COLO668 (cell line): ENCODE data around the gene SH2D3A.

Experiments
- DNase-seq: peaks from one replicate; lab custom pipeline; 2025; ENCODE audit not compliant: unreplicated experiment; lab: John Stamatoyannopoulos, UW

The SH2D3A gene

DNA sequence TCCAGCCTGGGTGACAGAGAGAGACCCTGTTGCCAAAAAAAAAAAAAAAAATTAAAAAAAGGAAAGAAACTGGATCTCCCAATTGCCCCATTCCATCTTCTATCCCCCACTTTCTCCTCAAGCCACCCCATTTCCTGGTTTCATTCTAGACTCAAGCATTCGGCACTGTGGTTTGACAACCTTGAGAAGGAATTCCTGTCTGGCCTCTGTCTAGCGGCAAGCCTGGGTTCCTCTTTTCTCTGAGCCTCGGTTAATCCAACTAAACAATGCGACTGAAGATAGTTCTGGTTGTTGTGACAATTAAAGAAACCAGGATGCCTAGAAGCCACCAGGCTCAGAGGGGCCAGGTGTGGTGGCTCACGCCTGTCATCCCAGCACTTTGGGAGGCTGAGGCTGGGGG, 43.5 kb downstream of the SH2D3A start:
- no peak for DNase-seq

DNA sequence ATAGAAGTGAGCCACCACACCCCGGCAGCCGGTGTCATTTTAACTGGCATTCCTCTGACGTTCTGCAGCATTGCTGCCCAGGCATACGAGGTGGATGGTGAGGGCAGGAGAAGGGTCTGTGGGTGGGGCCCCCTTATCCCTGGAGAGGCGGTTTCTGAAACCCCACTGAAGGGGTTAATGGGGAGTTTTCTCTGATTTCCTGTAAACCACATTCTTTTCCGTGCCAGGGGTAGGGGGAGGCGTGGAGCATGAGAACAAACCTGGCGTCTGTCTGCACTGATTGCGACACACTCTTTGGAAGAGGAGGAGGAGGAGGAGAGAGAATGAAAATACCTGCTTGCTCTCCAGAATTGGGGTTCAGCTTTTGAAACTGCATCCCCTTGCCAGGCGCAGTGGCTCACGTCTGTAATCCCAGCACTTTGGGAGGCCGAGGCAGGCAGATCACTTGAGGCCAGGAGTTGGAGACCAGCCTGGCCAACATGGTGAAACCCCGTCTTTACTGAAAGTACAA, 44.1 kb downstream of the SH2D3A start:
- no peak for DNase-seq

DNA sequence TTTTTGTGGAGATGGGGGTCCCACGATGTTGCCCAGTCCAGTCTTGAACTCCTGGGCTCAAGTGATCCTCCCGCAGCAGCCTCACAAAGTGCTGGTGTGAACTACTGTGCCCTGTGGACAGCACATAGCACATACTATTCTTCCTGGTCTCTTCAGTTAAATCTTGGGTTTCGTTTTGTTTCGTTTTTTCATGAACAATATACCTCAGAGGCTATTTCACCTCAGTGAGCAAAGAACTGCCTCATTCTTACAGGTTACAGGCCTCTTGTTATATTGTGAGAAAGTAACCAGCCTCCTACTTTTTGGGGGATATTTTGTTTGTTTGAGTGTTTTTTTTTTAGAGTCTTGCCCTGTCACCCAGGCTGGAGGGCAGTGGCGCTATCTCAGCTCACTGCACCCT, 45.5 kb downstream of the SH2D3A start:
- no peak for DNase-seq

DNA sequence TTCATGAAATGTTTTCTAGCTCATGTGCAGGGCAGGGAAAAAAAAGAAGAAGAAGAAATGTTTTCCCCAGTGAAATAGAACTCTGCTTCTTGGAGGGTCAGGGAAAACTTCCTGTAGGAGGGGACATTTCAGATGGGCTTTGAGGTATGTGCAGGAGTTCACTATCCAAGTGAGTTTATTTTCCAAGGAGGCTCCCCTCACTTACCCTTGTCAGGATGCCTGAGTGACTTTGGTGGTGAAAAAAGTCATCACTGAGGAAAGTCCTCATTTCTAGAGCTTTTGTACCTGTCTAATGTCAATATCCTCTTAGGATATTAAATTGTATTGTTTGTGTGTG, 46.1 kb downstream of the SH2D3A start:
- no peak for DNase-seq

DNA sequence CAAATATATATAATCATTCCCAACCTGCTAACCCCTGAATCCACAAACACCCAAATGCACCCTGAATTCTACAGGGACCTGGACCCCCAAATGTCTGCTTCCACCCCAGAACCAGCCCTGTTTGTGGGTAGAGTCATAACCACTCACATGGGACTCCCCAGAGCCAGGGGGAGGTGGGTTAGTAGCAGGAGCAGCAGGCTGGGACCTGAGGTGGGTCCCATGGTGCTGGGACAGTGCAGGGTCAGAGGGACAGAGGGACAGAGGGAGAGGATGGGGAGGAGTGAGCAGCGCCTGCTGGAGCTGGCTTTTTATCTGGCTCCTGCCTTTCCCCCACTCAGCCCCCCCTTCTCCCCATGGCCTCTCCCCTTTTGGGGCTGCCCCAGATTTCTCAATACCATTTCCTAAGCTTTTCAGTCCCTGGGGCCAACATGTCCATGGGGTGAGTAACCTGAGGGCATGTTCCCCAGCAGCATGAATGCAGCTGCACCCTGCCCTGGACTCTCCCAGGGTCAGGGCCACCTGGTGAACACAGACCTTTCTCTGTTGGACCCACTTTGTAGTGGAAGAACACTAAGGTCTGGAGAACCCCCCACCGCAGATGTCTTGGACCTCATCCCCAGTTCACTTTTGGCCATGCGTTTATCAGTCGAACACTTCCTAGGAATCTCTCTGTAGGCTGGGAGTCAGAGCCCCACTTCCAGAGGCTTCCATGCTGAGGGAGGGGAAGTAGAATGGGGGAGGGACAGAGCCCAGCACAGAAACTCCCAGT, 46.7 kb downstream of the SH2D3A start, which contains the start of gene C3:
C3 (minus strand) TSS at position 282 of the 769 bp plus-strand sequence; CDS start at position 221, 61 bp downstream.
- no peak for DNase-seq

DNA sequence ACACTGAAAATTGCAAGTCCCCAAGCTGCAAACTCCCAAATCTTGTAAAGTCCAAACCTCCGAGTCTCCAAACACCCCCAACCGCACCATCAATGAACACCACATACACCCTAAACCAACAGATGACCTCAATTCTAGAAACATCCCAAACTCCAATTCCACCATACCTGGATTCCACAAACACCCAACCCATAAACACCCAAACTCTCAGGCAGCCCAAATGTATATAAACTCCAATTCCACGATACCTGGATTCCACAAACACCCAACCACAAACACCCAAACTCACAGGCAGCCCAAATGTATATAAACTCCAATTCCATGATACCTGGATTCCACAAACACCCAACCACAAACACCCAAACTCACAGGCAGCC, 47.3 kb downstream of the SH2D3A start:
- DNase-seq, result no peak

DNA sequence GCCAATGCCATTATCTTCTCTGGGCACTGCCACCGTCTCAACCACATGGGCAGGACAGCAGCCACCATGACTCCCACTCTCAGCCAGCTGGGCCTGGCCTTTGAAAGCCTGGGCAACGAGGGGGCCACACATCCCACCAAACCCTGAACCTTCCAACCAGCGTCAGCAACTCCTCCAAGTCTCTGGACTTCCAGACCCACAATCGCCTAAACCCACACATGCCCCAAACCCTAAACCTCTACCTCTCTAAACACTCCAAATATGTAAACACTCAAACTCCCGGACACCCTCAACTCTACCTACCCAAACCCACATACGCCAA, 47.7 kb downstream of the SH2D3A start:
- no peak for DNase-seq

DNA sequence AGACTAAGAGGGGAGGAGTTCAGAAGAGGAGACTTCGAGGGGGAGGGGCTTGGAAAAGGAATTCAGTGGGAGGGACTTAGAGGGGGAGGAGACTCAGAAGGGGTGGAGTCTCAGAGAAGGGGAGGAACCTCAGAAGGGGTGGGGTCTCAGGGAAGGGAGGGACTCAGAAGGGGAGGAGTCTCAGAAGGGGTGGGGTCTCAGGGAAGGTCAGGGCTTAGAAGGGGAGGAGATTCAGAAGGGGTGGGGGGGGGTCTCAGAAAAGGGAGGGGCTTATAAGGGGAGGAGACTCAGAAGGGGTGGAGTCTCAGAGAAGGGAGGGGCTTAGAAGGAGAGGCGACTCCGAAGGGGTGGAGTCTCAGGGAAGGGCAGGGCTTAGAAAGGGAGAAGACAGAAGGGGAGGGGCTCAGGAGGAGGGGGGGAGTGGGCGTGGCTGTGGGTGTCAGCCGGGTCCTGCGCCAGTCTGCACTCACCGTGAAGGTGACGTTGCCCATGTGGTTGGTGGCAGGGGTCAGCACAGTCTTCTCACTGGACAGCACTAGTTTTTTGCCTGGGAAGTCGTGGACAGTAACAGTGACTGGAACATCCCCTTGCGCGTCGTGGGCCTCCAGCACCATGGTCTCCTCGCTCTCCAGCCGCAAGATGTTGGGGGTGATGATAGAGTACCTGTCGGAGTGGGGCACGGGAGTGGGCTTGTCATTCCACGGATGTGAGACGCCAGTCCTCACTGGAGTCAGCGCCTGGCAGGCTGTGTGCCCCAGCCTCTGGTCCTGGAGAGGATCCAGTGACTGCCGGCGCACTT, 48.3 kb downstream of the SH2D3A start:
- no peak for DNase-seq

DNA sequence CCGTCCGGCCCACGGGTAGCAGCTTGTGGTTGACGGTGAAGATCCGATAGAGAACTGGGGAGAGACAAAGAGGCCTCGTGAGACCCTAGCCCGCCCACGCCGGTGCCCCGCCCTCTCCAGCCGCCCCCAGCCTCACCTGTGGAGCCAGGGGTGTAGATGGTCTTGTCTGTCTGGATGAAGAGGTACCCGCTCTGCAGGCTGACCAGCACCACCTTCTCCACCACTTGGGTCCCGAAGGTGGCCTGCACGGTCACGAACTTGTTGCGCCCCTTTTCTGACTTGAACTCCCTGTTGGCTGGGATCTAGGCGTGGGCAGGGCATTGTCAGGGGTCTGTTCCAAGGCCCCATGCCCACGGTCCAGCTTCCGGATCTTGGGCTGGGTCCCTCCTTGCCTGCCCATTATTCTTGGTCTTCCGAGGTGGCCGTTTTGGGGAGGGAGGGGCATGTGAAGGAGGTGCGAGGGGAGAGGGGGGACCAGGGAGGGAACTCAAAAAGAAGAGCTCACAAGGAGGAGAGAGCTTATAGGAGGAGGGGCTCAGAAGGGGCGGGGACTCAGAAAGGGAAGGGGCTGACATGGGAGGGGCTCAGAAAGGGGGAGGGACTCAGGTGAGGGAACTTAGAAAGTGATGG, 49.0 kb downstream of the SH2D3A start:
- no peak for DNase-seq

DNA sequence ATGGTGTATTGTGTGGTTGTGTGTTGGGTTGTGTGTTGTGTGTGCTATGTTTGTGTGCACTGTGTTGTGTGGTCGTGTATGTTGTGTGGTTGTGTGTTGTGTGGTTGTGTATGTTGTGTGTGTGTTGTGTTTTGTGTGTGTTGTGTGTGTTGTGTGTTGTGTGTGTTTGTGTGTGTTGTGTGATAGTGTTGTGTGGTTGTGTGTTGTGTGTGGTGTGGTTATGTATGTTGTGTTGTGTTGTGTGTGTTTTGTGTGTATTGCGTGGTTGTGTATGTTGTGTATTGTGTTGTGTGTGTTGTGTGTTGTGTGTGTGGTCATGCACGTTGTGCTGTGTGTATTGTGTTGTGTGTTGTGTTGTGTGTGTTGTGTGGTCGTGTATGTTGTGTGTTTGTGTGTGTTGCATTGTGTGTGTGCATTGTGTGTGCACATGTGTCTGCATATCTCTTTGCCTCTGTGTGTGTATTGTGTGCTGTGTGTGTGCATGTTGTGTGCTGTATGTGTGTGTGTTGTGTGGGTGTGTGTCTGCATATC, 49.7 kb downstream of the SH2D3A start:
- no peak for DNase-seq

DNA sequence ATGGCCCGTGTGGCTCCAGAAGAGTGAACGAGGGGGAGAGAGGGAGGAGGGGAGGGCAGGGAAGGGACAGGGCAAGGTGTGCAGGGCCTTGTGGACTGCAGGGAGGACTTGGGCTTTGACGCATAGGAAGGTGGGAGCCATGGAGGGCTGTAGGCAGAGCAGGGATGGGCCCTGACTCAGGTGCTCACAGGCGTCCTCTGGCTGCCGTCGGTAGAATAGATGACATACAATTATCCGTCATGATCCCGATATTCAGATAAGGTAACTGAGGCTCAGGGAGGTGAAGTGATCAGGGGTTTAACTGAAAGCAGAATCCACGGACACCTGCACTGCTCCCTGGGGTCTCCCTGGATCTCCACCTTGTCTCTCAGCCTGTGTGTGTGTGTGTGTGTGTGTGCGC, 50.2 kb downstream of the SH2D3A start:
- no peak for DNase-seq

DNA sequence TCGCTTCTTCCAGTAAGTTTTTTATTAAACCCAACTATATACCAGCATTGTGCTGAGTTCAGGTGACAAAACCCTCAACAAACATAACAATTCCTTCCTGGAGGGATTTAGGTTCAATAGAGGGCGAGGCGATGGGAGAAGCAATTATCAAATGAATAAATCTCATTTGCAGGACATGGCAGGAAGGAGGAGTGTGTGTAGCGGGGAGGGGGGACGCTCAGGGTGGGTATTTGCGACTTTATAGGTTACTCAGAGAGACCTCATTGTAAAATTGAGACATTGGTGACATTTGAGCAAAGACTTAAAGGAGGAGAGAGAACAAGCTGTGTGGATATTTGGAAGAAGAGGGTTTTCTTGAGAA, 50.6 kb downstream of the SH2D3A start:
- DNase-seq, result no peak

DNA sequence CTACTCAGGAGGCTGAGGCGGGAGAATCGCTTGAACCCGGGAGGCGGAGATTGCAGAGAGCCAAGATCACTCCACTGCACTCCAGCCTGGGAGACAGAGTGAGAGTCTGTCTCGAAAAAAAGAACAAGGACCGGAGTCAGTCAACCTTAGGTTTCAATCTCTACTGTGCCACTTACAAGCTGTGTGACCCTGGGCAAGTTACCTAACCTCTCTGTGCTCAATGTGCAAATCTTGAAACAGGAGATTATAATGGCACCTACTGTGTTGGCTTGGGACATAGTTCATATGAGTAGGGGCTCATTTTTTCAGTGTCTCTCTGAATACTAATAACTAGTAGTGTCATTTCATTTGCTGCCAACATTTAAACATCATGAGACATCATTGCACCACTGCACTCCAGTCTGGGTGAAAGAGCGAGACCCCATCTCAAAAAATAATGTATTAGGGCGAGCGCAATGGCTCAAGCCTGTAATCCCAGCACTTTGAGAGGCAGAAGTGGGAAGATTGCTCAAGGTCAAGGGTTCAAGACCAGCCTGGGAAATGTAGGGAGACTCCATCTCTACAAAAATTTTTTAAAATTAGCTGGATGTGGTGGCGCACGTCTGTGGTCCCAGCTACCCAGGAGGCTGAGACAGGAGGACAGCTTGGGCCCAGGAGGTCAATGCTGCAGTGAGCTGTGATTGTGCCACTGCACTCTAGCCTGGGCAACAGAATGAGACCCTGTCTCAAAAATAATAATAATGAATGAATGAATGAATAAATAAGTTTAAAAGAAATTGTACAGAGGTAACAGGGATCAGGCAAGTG, 52.3 kb downstream of the SH2D3A start:
- no peak for DNase-seq

DNA sequence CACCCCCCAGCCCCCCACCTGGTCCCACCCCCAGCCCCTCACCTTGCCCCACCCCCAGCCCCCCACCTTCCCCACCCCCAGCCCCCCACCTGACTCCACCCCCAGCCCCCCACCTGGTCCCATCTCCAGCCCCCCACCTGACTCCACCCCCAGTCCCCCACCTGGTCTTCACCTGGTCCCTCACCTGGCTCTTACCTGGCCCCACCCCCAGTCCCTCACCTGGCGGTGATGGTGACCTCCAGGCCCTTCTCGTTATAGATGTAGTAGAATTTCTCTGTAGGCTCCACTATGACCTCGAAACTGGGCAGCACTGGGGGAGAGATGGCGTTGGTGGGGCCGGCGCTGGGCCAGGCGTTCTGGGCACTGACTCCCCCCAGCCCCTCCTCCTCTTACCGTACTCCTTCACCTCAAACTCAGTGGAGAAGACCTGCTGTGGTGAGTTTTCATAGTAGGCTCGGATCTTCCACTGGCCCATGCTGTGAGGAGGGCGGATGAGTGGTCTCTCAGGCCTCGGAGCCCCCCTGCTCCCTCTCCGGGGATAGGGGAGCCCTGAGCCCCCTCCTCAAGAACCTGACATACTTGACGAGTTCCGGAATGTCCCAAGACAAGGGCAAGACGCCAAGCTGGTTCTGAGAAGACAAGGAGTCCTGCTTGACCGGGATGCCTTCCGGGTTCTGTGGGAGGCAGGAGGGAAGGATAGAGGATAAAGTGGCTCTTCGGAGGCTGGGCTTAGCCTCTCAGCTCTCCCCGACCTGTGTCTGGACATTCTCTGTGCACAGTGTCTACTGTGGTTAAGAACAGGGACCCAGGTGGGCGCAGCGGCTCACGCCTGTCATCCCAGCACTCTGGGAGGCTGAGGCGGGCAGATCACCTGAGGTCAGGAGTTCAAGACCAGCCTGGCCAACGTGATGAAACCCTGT, 53.2 kb downstream of the SH2D3A start:
- DNase-seq, result no peak

DNA sequence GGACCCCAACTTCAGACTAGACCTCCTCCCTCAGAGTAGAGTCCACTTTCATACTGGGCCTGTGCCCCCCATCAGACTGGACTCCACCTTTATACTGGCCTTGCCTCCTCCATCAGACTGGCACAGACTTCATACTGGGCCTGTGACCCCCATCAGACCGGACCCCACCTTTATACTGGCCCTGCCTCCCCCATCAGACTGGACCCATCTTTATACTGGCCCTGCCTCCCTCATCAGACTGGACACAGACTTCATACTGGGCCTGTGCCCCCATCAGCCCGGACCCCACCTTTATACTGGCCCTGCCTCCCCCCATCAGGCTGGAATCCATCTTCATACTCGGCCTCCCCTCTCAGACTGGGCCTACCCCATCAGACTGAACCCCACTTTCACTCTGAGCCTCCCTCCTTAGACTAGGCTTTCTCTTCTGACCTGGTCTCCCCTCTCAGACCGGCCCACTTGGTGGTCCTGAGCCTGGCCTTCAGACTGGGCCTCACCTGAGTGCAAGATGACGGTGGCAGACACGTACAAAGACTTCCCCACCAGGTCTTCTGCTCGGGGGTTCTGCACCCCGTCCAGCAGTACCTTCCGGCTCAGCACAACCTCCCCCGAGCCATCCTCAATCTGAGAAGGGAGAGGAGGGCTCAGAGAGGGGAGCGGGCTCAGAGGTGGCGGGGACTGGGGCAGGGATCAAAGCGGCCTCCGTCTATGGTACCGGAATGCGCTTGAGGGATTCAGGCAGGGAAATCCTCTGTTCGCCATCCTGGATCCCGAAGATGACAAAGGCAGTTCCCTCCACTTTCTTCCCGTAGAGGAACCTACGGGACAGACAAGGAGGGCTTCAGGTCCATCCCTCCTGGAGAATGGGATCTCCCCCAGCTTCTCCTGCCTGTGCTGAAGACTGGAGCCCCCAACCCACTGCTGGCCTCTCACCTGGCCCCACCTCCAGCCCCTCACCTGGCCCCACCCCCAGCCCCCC, 54.3 kb downstream of the SH2D3A start:
- no peak for DNase-seq

DNA sequence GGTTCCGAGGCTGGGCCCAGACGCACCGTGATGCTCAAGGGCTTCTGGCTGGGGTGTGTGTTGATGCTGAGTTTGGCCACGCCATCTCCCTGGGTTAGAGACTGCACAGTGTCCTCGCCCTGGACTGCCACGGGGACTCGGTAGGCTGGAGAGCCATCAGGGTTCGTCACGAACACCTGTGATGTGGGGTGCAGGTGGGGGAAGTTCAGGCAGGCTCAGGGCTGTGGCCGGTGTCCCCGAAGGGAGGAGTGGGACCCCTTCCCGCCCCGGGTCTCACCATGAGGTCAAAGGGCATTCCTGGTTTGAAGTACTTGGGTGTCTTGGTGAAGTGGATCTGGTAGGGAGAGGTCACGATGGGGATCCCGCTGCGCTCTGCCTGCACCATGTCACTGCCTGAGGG, 55.0 kb downstream of the SH2D3A start:
- no peak for DNase-seq

DNA sequence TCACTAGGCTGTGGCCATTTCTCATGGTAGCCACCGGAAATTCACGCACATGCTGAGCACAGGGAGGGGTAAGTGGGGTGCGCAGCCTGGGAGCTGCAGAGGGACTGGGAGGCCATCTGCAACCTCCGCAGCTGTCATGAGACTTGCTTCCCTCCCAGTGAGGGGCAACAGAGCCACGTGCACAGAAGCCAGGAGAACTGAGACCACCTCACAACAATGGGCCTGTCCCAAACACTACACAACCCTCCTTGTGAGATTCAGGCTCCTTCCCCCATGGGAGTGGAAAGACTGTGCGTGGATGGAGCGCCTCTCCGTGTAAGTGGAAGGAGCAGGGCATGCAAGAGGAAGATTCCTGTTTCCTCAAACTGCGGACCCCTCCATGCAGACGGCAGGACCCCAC, 55.6 kb downstream of the SH2D3A start:
- no peak for DNase-seq

DNA sequence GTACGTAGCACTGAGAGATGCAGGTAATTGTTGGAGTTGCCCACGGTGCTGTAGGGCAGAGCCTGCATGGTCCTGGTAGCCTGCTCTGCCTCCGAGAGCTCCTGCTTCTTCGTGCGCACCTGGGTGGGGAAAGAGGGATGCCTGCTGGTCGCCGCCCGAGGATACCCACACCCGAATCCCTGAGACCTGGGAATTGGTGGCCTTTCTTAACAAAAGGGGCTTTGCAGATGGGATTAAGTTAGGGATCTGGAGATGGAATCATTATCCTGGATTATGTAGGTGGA, 56.2 kb downstream of the SH2D3A start:
- no peak for DNase-seq
